Fibroblast of villous mesenchyme (primary cell): ENCODE measurements around the gene FMO5. TPM values are rescaled to one million over a fixed set of nuclear protein-coding genes. Genes with fewer than 3 reads are reported as not detected.

Experiments used
- DNase-seq: peaks from one replicate; pipeline ENCODE4 v3.0.0-alpha.2; 2010; ENCODE audit warnings: low read depth
- H3K4me3 ChIP-seq: 2 replicates; pipeline ENCODE4 v1.5.1; 2011; ENCODE audit warnings: low read depth, mild to moderate bottlenecking, low read length
- total RNA-seq: library from RNA; depleted of rRNA; stranded (reverse); fragments of >200 nt; gene quantifications from 2 replicates; pipeline ENCODE4 v1.2.3, GENCODE V29; 2012
- TF ChIP-seq, protein P1 (sequence below): IDR thresholded peaks from 2 replicates; pipeline ENCODE4 v1.5.1; 2012; ENCODE audit warnings: low read depth, mild to moderate bottlenecking, low read length; ENCODE audit not compliant: insufficient read depth

Gene FMO5
- total RNA-seq, 1 donor: 0.43 TPM

GRCh38 chr1:147214325-147214724, 10.8 kb downstream of the FMO5 start:
- no peak for DNase-seq
- TF ChIP-seq, protein P1, sequence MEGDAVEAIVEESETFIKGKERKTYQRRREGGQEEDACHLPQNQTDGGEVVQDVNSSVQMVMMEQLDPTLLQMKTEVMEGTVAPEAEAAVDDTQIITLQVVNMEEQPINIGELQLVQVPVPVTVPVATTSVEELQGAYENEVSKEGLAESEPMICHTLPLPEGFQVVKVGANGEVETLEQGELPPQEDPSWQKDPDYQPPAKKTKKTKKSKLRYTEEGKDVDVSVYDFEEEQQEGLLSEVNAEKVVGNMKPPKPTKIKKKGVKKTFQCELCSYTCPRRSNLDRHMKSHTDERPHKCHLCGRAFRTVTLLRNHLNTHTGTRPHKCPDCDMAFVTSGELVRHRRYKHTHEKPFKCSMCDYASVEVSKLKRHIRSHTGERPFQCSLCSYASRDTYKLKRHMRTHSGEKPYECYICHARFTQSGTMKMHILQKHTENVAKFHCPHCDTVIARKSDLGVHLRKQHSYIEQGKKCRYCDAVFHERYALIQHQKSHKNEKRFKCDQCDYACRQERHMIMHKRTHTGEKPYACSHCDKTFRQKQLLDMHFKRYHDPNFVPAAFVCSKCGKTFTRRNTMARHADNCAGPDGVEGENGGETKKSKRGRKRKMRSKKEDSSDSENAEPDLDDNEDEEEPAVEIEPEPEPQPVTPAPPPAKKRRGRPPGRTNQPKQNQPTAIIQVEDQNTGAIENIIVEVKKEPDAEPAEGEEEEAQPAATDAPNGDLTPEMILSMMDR: no peak
- H3K4me3 ChIP-seq: no peak overlapping the region

DNA sequence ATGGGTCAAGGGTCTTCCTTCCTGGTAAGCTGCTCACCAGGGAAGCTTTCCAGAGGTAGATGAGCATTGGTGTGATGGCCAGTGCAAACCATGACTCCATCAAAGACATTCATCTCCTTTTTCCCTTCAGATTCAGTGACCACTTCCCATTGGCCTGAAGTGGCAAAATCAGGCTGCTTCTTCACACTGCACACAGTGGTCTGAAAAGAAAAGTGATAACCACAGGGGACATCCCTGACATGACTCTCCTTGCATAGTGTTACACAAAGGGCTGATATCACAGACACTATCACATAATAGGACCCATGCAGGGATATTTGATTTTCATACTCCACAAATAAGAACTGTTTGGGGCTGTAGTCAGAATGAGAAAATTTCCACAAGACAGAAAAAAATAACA, 11.9 kb downstream of the FMO5 start:
- TF ChIP-seq, protein P1: no peak
- H3K4me3 ChIP-seq: no peak overlapping the region
- DNase-seq: no peak

DNA sequence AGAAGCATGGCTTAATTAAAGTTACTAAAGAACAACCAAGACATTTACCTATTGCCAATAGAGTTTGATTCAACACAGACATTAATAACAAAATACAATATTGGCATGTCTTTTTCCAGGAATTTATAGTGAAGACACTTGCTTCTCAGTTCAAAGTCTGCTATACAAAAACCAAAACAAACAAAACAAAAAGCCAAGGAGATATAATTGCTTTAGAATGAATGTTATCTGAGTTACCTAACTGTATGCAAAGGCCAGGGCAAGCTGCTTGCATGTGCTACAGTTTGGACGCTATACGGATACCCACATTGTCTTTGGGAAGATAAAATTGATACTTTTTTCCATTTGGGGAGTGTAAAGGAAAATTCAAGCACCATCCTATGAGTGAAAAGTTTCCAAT, 13.6 kb downstream of the FMO5 start:
- DNase-seq: no peak
- TF ChIP-seq, protein P1: no peak
- H3K4me3 ChIP-seq: no peak overlapping the region

DNA sequence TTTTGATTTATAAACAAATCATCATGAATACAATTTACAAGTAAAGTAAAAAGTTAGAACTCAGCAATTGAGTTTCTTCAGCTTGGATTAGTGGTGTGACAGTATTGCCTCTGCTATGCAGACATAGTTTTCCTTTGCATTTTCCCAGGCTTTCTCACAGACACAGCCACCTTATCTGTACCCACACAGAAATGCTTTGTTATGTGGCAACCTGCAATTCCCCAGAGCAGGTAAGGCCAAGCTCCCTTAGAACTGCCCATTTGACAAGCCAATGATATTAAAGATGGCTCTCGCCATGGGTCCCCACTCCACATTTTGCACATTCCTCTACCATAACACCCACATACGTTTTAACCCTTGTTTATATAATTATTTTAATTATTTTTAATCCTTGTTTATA, 14.2 kb downstream of the FMO5 start:
- H3K4me3 ChIP-seq: no peak overlapping the region
- TF ChIP-seq, protein P1: no peak
- no peak for DNase-seq

DNA sequence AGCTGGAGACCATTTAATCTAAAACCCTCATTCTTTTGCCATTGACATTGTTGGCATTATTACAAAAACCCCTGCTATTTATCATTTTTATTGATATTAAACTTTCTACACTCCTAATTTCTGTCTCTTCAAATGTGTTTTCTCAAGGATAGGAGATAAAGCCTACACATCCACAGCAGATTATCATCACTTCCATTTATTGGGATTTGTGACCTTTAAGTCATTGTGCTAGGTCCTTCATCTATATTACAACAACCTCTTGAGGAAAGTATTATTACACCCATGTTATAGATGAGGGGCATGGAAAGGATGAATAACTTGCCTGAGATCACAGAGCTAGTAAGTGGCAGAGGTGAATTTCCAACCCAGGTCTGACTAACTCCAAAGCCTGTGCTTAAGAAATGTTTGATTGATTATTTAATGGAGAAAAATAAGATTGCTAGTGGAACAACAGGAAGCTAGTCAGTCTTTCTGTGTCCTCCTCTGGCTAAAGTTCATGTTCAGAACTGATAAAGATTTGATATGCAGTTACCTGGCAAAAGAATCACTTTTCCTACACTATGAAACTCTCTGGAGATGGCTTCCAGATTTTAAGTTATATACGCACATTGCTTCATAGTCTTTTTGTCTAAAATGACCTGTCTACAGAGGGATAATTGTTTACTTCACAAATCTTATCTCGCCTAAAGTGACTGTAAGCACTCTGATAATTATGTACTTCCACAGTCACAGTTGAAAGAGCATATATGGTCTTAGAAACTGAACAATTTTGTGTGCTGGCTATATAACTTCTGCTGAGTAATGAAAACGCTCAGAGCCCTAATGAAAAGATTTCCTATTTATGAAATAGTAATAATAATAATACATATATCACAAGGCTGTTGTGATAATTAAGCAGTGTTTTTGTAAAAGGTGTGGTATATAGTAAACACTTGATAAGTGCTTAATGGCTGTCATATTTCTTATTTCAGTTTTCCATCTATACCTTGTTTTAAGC, 15.0 kb downstream of the FMO5 start:
- TF ChIP-seq, protein P1: no peak
- H3K4me3 ChIP-seq: no peak overlapping the region
- DNase-seq: no peak

DNA sequence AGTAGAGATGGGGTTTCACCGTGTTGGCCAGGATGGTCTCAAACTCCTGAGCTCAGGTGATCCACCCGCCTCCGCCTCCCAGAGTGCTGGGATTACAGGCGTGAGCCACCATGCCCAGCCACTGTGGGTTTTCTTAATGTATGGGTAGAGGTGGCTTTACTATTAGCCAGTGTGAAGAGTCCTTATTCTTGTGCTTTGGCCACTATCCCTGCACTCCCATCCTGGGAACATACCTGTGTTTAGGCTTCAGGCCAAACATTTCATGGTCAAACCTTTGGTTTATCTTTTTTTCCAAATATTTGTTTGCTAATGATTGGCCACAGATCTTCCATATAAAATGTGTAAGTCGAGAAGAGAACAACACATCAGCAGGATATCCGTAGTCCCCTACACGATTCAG, 16.5 kb downstream of the FMO5 start:
- TF ChIP-seq, protein P1: no peak
- no peak overlapping the region for H3K4me3 ChIP-seq
- DNase-seq: no peak
